HepG2 (cell line): ENCODE measurements around the gene LIMS2. TPM values are rescaled to one million over a fixed set of nuclear protein-coding genes. Genes with fewer than 3 reads are reported as not detected.

Experiments
- ATAC-seq: fragments of 200-7000 bp; cut with Tn5 transposase; 3 replicates; pipeline ENCODE4 v1.9.1; 2020; ENCODE audit warnings: mild to moderate bottlenecking, moderate library complexity
- BruUV-seq: library from RNA; stranded (reverse); fragments of 400-500 nt; replicated peaks from 2 replicates; lab custom pipeline; 2021; lab: Mats Ljungman, UMichigan
- CTCF ChIA-PET: fragments of 300-600 bp; formaldehyde crosslinking; extraction: SDS; loops from one replicate; lab custom pipeline; 2021; ENCODE audit warnings: low total read pairs, inconsistent platforms, low intra/inter-chr PET ratio; lab: Yijun Ruan, JAX
- POLR2A ChIA-PET: fragments of 350-600 bp; sonication (Branson Sonifier 250); formaldehyde crosslinking; loops from one replicate; lab custom pipeline; 2020; ENCODE audit warnings: antibody characterized with exemption, inconsistent platforms; lab: Yijun Ruan, JAX
- DNase-seq: peaks from one replicate; pipeline ENCODE4 v3.0.0-alpha.2; 2015; ENCODE audit warnings: low spot score
- FAIRE-seq: peaks from 3 replicates; lab custom pipeline; 2011; peaks lifted over from hg19 to GRCh38; lab: Jason Lieb, UNC
- H2AFZ ChIP-seq: one replicate; pipeline ENCODE4 v1.6.1; 2011; ENCODE audit warnings: low read length, inconsistent platforms
- H3K27ac ChIP-seq: fragments of 300-600 bp; 3 replicates; pipeline ENCODE4 v1.8.0; 2011; ENCODE audit warnings: mixed run types, mild to moderate bottlenecking, mixed read lengths, low read length, inconsistent platforms; ENCODE audit not compliant: insufficient read depth; ENCODE audit errors: extremely low read length
- H3K27me3 ChIP-seq, 2 experiments: fragments of 200-600 bp in 1 of 2; 2 replicates in 1 of 2; 3 replicates in 1 of 2; pipeline versions ENCODE4 v1.6.0 to v1.8.0; 2011; ENCODE audit warnings: low read length in 2 of 2, mild to moderate bottlenecking in 2 of 2, moderate library complexity in 2 of 2, inconsistent platforms in 1 of 2; ENCODE audit not compliant: insufficient read depth in 2 of 2, control insufficient read depth in 1 of 2
- H3K36me3 ChIP-seq, 2 experiments: fragments of 200-600 bp in 1 of 2; replicated peaks in 1 of 2; 2 replicates in 1 of 2; 3 replicates in 1 of 2; pipeline versions ENCODE4 v1.5.1 to v1.8.0; 2011; ENCODE audit warnings: low read length in 2 of 2, inconsistent platforms in 1 of 2; ENCODE audit not compliant: insufficient read depth in 2 of 2, control insufficient read depth in 1 of 2
- H3K4me1 ChIP-seq: 2 replicates; pipeline ENCODE4 v1.5.1; 2012; ENCODE audit warnings: low read length, inconsistent platforms; ENCODE audit not compliant: insufficient read depth
- H3K4me2 ChIP-seq: 2 replicates; pipeline ENCODE4 v1.6.0; 2011; ENCODE audit warnings: low read depth, low read length, inconsistent platforms
- H3K4me3 ChIP-seq, 3 experiments: fragments of 200-600 bp in 1 of 3; sonication (generic), shearing (Covaris generic) in 1 of 3; replicated peaks in 1 of 3; 2 replicates each; pipeline ENCODE4 v1.5.1; 2011 to 2016; ENCODE audit warnings: low read length in 3 of 3, inconsistent platforms in 2 of 3, low read depth in 2 of 3, mild to moderate bottlenecking in 2 of 3, control low read depth in 1 of 3, mixed read lengths in 1 of 3; ENCODE audit not compliant: insufficient read depth in 1 of 3
- H3K79me2 ChIP-seq: one replicate; pipeline ENCODE4 v1.6.1; 2011; ENCODE audit warnings: low read length, inconsistent platforms; ENCODE audit not compliant: insufficient read depth
- H3K9ac ChIP-seq: 2 replicates; pipeline ENCODE4 v1.6.0; 2011; ENCODE audit warnings: mild to moderate bottlenecking, low read depth, low read length, inconsistent platforms; ENCODE audit not compliant: insufficient read depth
- H3K9me3 ChIP-seq: 2 replicates; pipeline ENCODE4 v1.5.1; 2012; ENCODE audit warnings: mild to moderate bottlenecking, low read length
- H4K20me1 ChIP-seq: 2 replicates; pipeline ENCODE4 v1.6.0; 2011; ENCODE audit warnings: inconsistent platforms, mild to moderate bottlenecking, low read length, moderate library complexity; ENCODE audit not compliant: insufficient read depth
- AKAP8 ChIP-seq: sonication (generic); formaldehyde crosslinking; IDR thresholded peaks from 2 replicates; pipeline ENCODE4 v1.5.1; 2020; ENCODE audit warnings: mild to moderate bottlenecking, missing genetic modification reagents
- CC2D1A ChIP-seq: sonication (generic); formaldehyde crosslinking; IDR thresholded peaks from 2 replicates; pipeline ENCODE4 v1.8.1; 2023; ENCODE audit warnings: mild to moderate bottlenecking, missing genetic modification reagents
- JUN ChIP-seq: sonication (generic); formaldehyde crosslinking; IDR thresholded peaks from 2 replicates; pipeline ENCODE4 v1.4.0; 2020; ENCODE audit warnings: mild to moderate bottlenecking, missing genetic modification reagents
- KAT2B ChIP-seq: fragments of 150-350 bp; IDR thresholded peaks from 2 replicates; pipeline ENCODE4 v1.6.1; 2014; ENCODE audit warnings: low read depth, low read length, borderline replicate concordance
- SP4 ChIP-seq: sonication (generic); formaldehyde crosslinking; IDR thresholded peaks from 2 replicates; pipeline ENCODE4 v1.8.1; 2023; ENCODE audit warnings: mild to moderate bottlenecking, missing genetic modification reagents
- ZIK1 ChIP-seq: sonication (generic); formaldehyde crosslinking; IDR thresholded peaks from 2 replicates; pipeline ENCODE4 v1.5.0; 2020; ENCODE audit warnings: mild to moderate bottlenecking, low read depth, missing genetic modification reagents, borderline replicate concordance
- ZNF251 ChIP-seq: sonication (generic); formaldehyde crosslinking; IDR thresholded peaks from 2 replicates; pipeline ENCODE4 v1.9.0; 2021; ENCODE audit warnings: mild to moderate bottlenecking, missing genetic modification reagents
- ZNF672 ChIP-seq: sonication (generic); formaldehyde crosslinking; IDR thresholded peaks from 2 replicates; pipeline ENCODE4 v1.8.1; 2022; ENCODE audit warnings: missing genetic modification reagents
- WGBS: methylation state at CpG from one replicate; pipeline ENCODE4 v1.1.6; 2017; ENCODE audit warnings: low lambda C conversion rate; 5-methylcytosine and 5-hydroxymethylcytosine counted together
- in situ Hi-C: cut with HindIII; loops from 2 replicates; pipeline ENCODE4 v1.10.0; 2017; ENCODE audit warnings: low pct_unique_long_range_greater_than_20kb; ENCODE audit not compliant: extremely low pct_ligation_motif_present
- intact Hi-C: fragments of 100-400 bp; cut with micrococcal nuclease; formaldehyde crosslinking; loops from one replicate; pipeline ENCODE4 v1.10.0; 2022; ENCODE audit not compliant: unreplicated experiment
- polyA plus RNA-seq, 8 experiments: library from polyadenylated mRNA; depleted of rRNA in 3 of 8; stranded (reverse) in 7 of 8; unstranded in 1 of 8; fragments of >200 nt; fragmentation: Illumina TruSeq in 4 of 8; extraction: Trizol in 4 of 8; gene quantifications; 2 replicates each; pipeline versions ENCODE4 v1.2.1 to v1.2.3, GENCODE V29; 2011 to 2016; ENCODE audit warnings: low read depth in 4 of 8, missing spikeins in 1 of 8, mixed read lengths in 1 of 8; ENCODE audit not compliant: insufficient read depth in 1 of 8
- total RNA-seq, 5 experiments: library from RNA; depleted of rRNA; stranded (reverse); fragments of >200 nt; fragmentation: Illumina TruSeq; extraction: Trizol; gene quantifications; 2 replicates each; pipeline ENCODE4 v1.2.3, GENCODE V29; 2016; ENCODE audit warnings: low read depth in 1 of 5
- TF ChIP-seq, protein P1 (sequence below): IDR thresholded peaks from 2 replicates; pipeline ENCODE4 v1.6.1; 2012; ENCODE audit warnings: inconsistent platforms
- TF ChIP-seq, protein P2 (sequence below): sonication (generic); formaldehyde crosslinking; IDR thresholded peaks from 2 replicates; pipeline ENCODE4 v1.5.1; 2020; ENCODE audit warnings: mild to moderate bottlenecking, missing genetic modification reagents, moderate library complexity
- TF ChIP-seq, protein P3 (sequence below): sonication (generic); formaldehyde crosslinking; IDR thresholded peaks from 2 replicates; pipeline ENCODE4 v1.5.1; 2020; ENCODE audit warnings: mild to moderate bottlenecking, missing genetic modification reagents, moderate library complexity

The LIMS2 gene
- total and polyA plus RNA-seq, 2 of the 13 experiments (the other 11 are each of a cell fraction or from before 2014, with no cell fraction given), result 1.0 to 1.9 TPM

DNA sequence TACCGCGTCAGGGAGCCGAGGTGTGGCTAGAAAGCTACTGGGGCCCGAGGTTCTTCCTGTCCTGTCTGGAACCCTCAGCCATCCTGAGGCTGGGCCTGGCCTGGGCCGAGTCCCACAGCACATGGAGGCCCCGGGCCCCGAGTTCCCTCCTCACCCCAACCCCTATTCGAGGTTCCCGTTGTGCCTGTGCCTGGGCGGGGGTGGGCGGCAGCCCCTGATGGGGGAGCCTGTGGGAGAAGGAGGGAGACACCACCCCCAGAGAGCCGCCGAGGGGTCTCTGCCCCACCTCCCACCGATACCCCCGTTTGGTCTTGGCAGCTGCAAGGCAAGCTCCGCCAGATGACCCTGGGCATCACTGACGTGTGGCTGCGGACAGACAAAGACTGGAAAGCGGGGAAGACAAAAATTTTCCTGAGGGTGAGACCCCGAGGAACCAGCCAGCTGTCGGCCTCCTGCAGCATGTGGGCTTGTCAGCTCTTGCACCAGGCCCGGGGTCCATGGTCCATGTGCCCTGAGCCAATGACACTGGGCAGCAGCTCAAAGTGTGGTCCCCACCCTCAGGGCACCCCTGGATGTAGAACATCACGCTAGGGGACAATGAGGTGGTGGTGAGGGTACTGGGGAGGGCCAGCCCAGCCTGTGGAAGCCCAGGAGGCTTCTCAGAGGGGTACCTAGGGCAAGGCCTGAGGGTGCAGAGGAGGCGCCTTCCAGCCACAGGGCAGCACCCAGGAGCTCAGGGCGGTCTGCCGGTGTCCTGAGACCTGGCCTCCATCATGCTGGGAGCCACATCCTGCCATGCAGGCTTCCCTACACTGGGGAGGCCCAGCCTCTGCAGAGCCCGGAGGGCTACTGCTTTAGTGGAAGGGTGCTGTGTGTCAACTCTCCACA is 81.9 kb downstream of the LIMS2 start:
- no peak overlapping the region for H2AFZ ChIP-seq
- no peaks in the 10 kb centered on the region for H3K9me3 ChIP-seq
- H3K27ac ChIP-seq, result no peak overlapping the region
- ChIA-PET POLR2A (interaction anchor here (1.1 to 1.2 kb wide), 2 partner anchors 56 to 107 kb away, joined by 3 read pairs; no protein-coding TSS in a partner anchor), CTCF (no interaction called here)
- H3K4me1 ChIP-seq, result peaks cover 11% of the 10 kb centered on the region
- H3K79me2 ChIP-seq, result no peaks in the 10 kb centered on the region
- intact Hi-C loops (loop anchor here (10.0 kb wide), 1 partner anchor 231 kb away; no protein-coding TSS in a partner anchor), in situ Hi-C loops (no loop called here)
- FAIRE-seq (no peak), DNase-seq (no peak), ATAC-seq (peak; percentile 4; the same call in 2 of the 3 replicates)
- no peak overlapping the region for H3K4me2 ChIP-seq
- H3K36me3 ChIP-seq, result no peaks in the 10 kb centered on the region
- no TSS peak for BruUV-seq
- 40% methylated on average over 20 of the region's 27 CpGs for WGBS
- H3K27me3 ChIP-seq, result peaks cover 2 to 19% of the 10 kb centered on the region in 2 experiments; a peak in 4 of 5 replicates
- H3K9ac ChIP-seq, result no peak overlapping the region
- H4K20me1 ChIP-seq, result no peaks in the 10 kb centered on the region
- no peak overlapping the region for H3K4me3 ChIP-seq
- no peak for TF ChIP-seq SP4
- no peak for TF ChIP-seq CC2D1A (CRISPR knock-in tag)
- no peak for TF ChIP-seq ZNF251
- TF ChIP-seq, protein P1, sequence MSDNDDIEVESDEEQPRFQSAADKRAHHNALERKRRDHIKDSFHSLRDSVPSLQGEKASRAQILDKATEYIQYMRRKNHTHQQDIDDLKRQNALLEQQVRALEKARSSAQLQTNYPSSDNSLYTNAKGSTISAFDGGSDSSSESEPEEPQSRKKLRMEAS, result peak; percentile 21; the same call in 1 of the 2 replicates
- TF ChIP-seq KAT2B, result no peak
- TF ChIP-seq, protein P2, sequence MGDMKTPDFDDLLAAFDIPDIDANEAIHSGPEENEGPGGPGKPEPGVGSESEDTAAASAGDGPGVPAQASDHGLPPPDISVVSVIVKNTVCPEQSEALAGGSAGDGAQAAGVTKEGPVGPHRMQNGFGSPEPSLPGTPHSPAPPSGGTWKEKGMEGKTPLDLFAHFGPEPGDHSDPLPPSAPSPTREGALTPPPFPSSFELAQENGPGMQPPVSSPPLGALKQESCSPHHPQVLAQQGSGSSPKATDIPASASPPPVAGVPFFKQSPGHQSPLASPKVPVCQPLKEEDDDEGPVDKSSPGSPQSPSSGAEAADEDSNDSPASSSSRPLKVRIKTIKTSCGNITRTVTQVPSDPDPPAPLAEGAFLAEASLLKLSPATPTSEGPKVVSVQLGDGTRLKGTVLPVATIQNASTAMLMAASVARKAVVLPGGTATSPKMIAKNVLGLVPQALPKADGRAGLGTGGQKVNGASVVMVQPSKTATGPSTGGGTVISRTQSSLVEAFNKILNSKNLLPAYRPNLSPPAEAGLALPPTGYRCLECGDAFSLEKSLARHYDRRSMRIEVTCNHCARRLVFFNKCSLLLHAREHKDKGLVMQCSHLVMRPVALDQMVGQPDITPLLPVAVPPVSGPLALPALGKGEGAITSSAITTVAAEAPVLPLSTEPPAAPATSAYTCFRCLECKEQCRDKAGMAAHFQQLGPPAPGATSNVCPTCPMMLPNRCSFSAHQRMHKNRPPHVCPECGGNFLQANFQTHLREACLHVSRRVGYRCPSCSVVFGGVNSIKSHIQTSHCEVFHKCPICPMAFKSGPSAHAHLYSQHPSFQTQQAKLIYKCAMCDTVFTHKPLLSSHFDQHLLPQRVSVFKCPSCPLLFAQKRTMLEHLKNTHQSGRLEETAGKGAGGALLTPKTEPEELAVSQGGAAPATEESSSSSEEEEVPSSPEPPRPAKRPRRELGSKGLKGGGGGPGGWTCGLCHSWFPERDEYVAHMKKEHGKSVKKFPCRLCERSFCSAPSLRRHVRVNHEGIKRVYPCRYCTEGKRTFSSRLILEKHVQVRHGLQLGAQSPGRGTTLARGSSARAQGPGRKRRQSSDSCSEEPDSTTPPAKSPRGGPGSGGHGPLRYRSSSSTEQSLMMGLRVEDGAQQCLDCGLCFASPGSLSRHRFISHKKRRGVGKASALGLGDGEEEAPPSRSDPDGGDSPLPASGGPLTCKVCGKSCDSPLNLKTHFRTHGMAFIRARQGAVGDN, result 0 out of 2 replicates have a peak, but pooled peaks have one; percentile 14
- TF ChIP-seq, protein P3, sequence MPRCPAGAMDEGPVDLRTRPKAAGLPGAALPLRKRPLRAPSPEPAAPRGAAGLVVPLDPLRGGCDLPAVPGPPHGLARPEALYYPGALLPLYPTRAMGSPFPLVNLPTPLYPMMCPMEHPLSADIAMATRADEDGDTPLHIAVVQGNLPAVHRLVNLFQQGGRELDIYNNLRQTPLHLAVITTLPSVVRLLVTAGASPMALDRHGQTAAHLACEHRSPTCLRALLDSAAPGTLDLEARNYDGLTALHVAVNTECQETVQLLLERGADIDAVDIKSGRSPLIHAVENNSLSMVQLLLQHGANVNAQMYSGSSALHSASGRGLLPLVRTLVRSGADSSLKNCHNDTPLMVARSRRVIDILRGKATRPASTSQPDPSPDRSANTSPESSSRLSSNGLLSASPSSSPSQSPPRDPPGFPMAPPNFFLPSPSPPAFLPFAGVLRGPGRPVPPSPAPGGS (CRISPR knock-in tag), result no peak
- TF ChIP-seq ZIK1, result no peak
- TF ChIP-seq JUN (CRISPR knock-in tag), result no peak
- no peak for TF ChIP-seq ZNF672 (CRISPR knock-in tag)
- TF ChIP-seq AKAP8, result no peak
